Thoracic aorta (tissue), 2 donors: Measurements from ENCODE around the gene TRUB1. TPM values are rescaled to one million over a fixed set of nuclear protein-coding genes. Genes with fewer than 3 reads are reported as not detected.
A peak's percentile ranks its signal among the peaks of the same experiment; 100 is the strongest.

Experiments used
- ATAC-seq: fragments of 150-250 bp; one replicate; pipeline ENCODE4 v1.8.0; 2017; ENCODE audit warnings: low read depth; ENCODE audit not compliant: insufficient number of reproducible peaks, low FRiP score
- DNase-seq: peaks from one replicate; pipeline ENCODE4 v3.0.0-alpha.2; 2020; ENCODE audit warnings: low spot score
- H3K27ac ChIP-seq, 2 donors: fragments of 200-600 bp; sonication (generic); 1 replicate in 1 of 2; 2 replicates in 1 of 2; pipeline ENCODE4 v1.5.1; 2016; ENCODE audit warnings: mild to moderate bottlenecking in 2 of 2, moderate library complexity in 2 of 2
- H3K27me3 ChIP-seq: fragments of 200-600 bp; sonication (generic); replicated peaks from 2 replicates; pipeline ENCODE4 v1.6.0; 2016; ENCODE audit warnings: mild to moderate bottlenecking; ENCODE audit not compliant: insufficient read depth
- H3K36me3 ChIP-seq: fragments of 200-600 bp; sonication (generic); one replicate; pipeline ENCODE4 v1.5.1; 2016
- H3K4me1 ChIP-seq, 2 donors: fragments of 200-600 bp; sonication (generic); 1 replicate in 1 of 2; 2 replicates in 1 of 2; pipeline versions ENCODE4 v1.5.1 to v1.6.0; 2016; ENCODE audit warnings: low read depth in 2 of 2, mild to moderate bottlenecking in 1 of 2; ENCODE audit not compliant: control insufficient read depth in 1 of 2
- H3K4me3 ChIP-seq: fragments of 200-600 bp; sonication (generic); 2 replicates; pipeline ENCODE4 v1.5.1; 2016; ENCODE audit warnings: mild to moderate bottlenecking
- H3K9me3 ChIP-seq: fragments of 200-600 bp; sonication (generic); 2 replicates; pipeline ENCODE4 v1.5.1; 2016
- CTCF ChIP-seq: fragments of 200-600 bp; sonication (generic); IDR thresholded peaks from one replicate; pipeline ENCODE4 v1.5.1; 2019; ENCODE audit warnings: antibody characterized with exemption
- total RNA-seq, 2 donors: library from RNA; depleted of rRNA; stranded (reverse); fragments of >200 nt; gene quantifications; one replicate each; pipeline versions ENCODE4 v1.1.0 to v1.2.3, GENCODE V29; 2016

The TRUB1 gene
- total RNA-seq, 2 donors from 2014 or later = 8.8 to 9.5 TPM

GRCh38 chr10:114982989-114983388 lies 45.0 kb downstream of the TRUB1 start:
- no peak for TF ChIP-seq CTCF
- peaks cover 4% of the 10 kb centered on the region for H3K36me3 ChIP-seq
- H3K9me3 ChIP-seq = peaks cover 9% of the 10 kb centered on the region
- DNase-seq (no peak), ATAC-seq (no peak)
- no peak overlapping the region for H3K27ac ChIP-seq
- no peaks in the 10 kb centered on the region for H3K4me1 ChIP-seq
- H3K27me3 ChIP-seq = no peaks in the 10 kb centered on the region
- no peak overlapping the region for H3K4me3 ChIP-seq

- TF ChIP-seq CTCF = no peak
- Histone ChIP-seq H3K27me3 (no peaks in the 10 kb centered on the region), H3K36me3 (no peaks in the 10 kb centered on the region), H3K4me3 (no peak overlapping the region), H3K9me3 (peaks cover 6% of the 10 kb centered on the region), H3K4me1 (peaks cover 3 to 7% of the 10 kb centered on the region in 2 donors), H3K27ac (peak overlapping the region; percentile 68 to 77)
- DNase-seq (no peak), ATAC-seq (peak; percentile 94)
These were observed 50.0 kb downstream of the TRUB1 start for GRCh38 chr10:114987995-114988394.

- ATAC-seq (no peak), DNase-seq (no peak)
- no peaks in the 10 kb centered on the region for H3K36me3 ChIP-seq
- no peaks in the 10 kb centered on the region for H3K27me3 ChIP-seq
- no peak overlapping the region for H3K4me3 ChIP-seq
- H3K4me1 ChIP-seq = peaks cover 3 to 7% of the 10 kb centered on the region in 2 donors
- TF ChIP-seq CTCF = no peak
- no peak overlapping the region for H3K27ac ChIP-seq
- no peaks in the 10 kb centered on the region for H3K9me3 ChIP-seq
These were observed 52.6 kb downstream of the TRUB1 start for GRCh38 chr10:114990586-114990985.

GRCh38 chr10:114990991-114991390 lies 53.0 kb downstream of the TRUB1 start:
- H3K4me1 ChIP-seq = peaks cover 3 to 7% of the 10 kb centered on the region in 2 donors
- ATAC-seq (no peak), DNase-seq (no peak)
- no peaks in the 10 kb centered on the region for H3K9me3 ChIP-seq
- H3K4me3 ChIP-seq = no peak overlapping the region
- no peak overlapping the region for H3K27ac ChIP-seq
- no peaks in the 10 kb centered on the region for H3K36me3 ChIP-seq
- no peaks in the 10 kb centered on the region for H3K27me3 ChIP-seq
- no peak for TF ChIP-seq CTCF

GRCh38 chr10:114992189-114992775 lies 54.3 kb downstream of the TRUB1 start:
- Histone ChIP-seq H3K36me3 (no peaks in the 10 kb centered on the region), H3K27ac (no peak overlapping the region), H3K4me1 (peaks cover 3 to 7% of the 10 kb centered on the region in 2 donors), H3K9me3 (no peaks in the 10 kb centered on the region), H3K4me3 (no peak overlapping the region), H3K27me3 (no peaks in the 10 kb centered on the region)
- DNase-seq (no peak), ATAC-seq (no peak)
- no peak for TF ChIP-seq CTCF
